Calu3 (cell line): ENCODE results near the gene SPOCK2. TPM values are rescaled to one million over a fixed set of nuclear protein-coding genes. Genes with fewer than 3 reads are reported as not detected.

Experiments used
- BruUV-seq: library from RNA; stranded (reverse); fragments of 400-500 nt; replicated peaks from 2 replicates; lab custom pipeline; 2021; lab: Mats Ljungman, UMichigan
- CTCF ChIA-PET: fragments of 300-600 bp; sonication (Branson Sonifier 250); formaldehyde crosslinking; loops from one replicate; lab custom pipeline; 2022; ENCODE audit warnings: antibody characterized with exemption; lab: Charles Lee
- DNase-seq: peaks from one replicate; pipeline ENCODE4 v3.0.0; 2022
- H3K27ac Mint-ChIP-seq: one replicate; pipeline ENCODE4 v1.8.0; 2022; ENCODE audit warnings: mixed read lengths; ENCODE audit not compliant: unreplicated experiment
- H3K27me3 Mint-ChIP-seq: one replicate; pipeline ENCODE4 v1.8.0; 2022; ENCODE audit warnings: mixed read lengths; ENCODE audit not compliant: unreplicated experiment
- H3K36me3 Mint-ChIP-seq: one replicate; pipeline ENCODE4 v1.8.0; 2022; ENCODE audit warnings: mild to moderate bottlenecking, moderate library complexity, mixed read lengths; ENCODE audit not compliant: insufficient read depth, unreplicated experiment
- H3K4me1 Mint-ChIP-seq: one replicate; pipeline ENCODE4 v1.8.0; 2022; ENCODE audit warnings: mild to moderate bottlenecking, low read depth, mixed read lengths; ENCODE audit not compliant: unreplicated experiment
- H3K4me3 Mint-ChIP-seq: one replicate; pipeline ENCODE4 v1.8.0; 2022; ENCODE audit warnings: mild to moderate bottlenecking, low read depth, moderate library complexity, mixed read lengths; ENCODE audit not compliant: unreplicated experiment
- H3K9me3 Mint-ChIP-seq: one replicate; pipeline ENCODE4 v1.8.0; 2022; ENCODE audit warnings: low read depth, mixed read lengths; ENCODE audit not compliant: unreplicated experiment
- intact Hi-C: fragments of 100-400 bp; cut with micrococcal nuclease; formaldehyde crosslinking; loops from one replicate; pipeline ENCODE4 v1.10.0; 2022; ENCODE audit not compliant: unreplicated experiment
- total RNA-seq: library from RNA; stranded (reverse); gene quantifications from 2 replicates; pipeline ENCODE4 v1.2.3, GENCODE V29; 2022
- TF ChIP-seq, protein P1 (sequence below): fragments of 200-600 bp; IDR thresholded peaks from one replicate; pipeline ENCODE4 v1.8.0; 2022; ENCODE audit warnings: antibody characterized with exemption; ENCODE audit not compliant: unreplicated experiment

The SPOCK2 gene
- total RNA-seq, 1 experiment from 2014 or later, result 162 TPM

DNA sequence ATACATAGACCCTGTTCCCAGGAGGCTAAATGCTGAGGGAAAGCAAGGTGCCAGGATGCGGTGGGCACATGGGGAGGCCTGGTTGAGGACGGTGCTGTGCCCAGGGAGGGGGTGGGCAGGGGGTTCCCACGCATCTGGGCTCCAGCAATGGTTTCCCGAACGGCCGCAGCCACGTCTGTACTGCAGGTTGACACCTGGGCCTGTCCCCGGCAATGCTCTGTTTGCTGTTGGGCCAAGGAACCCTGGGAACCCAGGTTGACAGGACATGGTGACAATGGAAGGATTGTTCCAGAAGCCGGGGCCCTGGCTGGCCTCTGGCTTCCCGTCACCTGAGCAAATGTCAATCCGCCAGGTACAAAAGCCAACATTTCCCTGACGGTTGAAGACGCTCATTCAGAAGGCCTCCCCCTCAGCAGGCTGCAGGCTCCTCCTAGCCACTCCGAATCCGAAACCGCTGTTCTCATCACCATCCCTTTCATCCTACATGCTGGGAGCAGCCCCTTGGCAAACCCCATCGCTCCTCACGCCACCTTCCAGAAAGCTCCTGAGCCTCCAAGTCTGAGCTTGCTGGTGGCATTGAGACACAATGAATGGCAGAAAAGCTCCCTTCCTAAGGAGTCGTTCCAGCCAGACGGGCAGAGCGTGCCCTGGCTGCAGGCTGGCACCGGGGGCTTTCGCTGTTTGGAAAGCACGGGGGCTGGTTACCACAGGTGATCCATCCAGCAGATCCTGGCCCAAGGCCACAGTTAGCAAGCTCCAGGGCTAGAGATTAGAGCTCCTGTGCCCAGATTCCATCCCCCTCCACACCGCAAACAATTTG, 31.2 kb downstream of the SPOCK2 start:
- intact Hi-C loops, result no loop called here
- Mint-ChIP-seq H3K9me3 (no peaks in the 10 kb centered on the region), H3K4me1 (no peaks in the 10 kb centered on the region), H3K27me3 (no peaks in the 10 kb centered on the region), H3K36me3 (peaks cover 13% of the 10 kb centered on the region), H3K4me3 (no peak overlapping the region), H3K27ac (no peak overlapping the region)
- TF ChIP-seq, protein P1, sequence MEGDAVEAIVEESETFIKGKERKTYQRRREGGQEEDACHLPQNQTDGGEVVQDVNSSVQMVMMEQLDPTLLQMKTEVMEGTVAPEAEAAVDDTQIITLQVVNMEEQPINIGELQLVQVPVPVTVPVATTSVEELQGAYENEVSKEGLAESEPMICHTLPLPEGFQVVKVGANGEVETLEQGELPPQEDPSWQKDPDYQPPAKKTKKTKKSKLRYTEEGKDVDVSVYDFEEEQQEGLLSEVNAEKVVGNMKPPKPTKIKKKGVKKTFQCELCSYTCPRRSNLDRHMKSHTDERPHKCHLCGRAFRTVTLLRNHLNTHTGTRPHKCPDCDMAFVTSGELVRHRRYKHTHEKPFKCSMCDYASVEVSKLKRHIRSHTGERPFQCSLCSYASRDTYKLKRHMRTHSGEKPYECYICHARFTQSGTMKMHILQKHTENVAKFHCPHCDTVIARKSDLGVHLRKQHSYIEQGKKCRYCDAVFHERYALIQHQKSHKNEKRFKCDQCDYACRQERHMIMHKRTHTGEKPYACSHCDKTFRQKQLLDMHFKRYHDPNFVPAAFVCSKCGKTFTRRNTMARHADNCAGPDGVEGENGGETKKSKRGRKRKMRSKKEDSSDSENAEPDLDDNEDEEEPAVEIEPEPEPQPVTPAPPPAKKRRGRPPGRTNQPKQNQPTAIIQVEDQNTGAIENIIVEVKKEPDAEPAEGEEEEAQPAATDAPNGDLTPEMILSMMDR, result no peak
- BruUV-seq, result no TSS peak
- DNase-seq, result no peak
- CTCF ChIA-PET, result interaction anchor here (1.3 kb wide), 1 partner anchor 31 kb away, joined by 3 read pairs; the partner anchor contains the start of gene SPOCK2

DNA sequence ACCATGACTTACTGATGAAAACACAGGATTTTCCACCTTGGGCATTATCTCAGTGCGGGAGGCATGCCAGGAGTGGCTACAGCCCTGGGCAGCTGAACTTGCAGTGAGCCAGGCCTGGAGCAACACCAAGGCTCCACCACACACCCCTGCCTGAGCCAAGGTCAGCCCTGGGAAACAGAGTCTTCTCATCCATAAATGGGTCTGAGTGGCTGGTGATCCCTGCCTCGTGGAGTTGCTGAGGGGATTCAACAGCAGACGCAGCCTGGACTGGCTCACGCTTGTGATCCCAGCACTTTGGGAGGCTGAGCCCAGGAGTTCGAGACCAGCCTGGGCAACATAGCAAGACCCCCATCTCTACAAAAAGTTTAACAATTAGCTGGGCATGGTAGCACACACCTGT, 32.2 kb downstream of the SPOCK2 start:
- DNase-seq, result no peak
- Mint-ChIP-seq H3K4me3 (no peak overlapping the region), H3K27ac (no peak overlapping the region), H3K4me1 (no peaks in the 10 kb centered on the region), H3K9me3 (no peaks in the 10 kb centered on the region), H3K36me3 (peaks cover 5% of the 10 kb centered on the region), H3K27me3 (no peaks in the 10 kb centered on the region)
- no TSS peak for BruUV-seq
- intact Hi-C loops, result no loop called here
- CTCF ChIA-PET, result interaction anchor here (1.2 to 1.3 kb wide), 2 partner anchors 32 to 289 kb away, joined by 3 read pairs; partner anchors contain the start of gene SPOCK2
- TF ChIP-seq, protein P1, result no peak

DNA sequence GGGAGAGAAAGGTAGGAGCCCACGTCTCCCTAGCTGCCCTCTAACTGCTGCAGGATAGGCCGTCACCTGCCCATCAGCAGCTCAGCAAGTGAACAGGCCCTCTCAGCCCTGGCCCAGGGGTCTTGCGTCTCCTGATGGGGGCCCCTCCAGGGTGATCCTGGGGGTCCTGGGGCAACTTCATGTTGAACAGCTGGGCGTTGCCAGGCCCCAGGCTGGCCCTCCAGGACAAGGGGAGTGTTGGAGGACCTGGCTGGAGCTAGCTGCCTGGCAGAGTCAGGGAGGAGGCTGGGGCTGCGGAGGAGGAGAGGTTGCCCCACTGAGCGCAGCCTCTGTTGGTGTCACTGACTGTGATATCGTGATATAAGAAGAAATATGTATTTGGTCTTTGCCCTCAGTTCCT, 34.7 kb downstream of the SPOCK2 start:
- intact Hi-C loops, result no loop called here
- no peak overlapping the region for H3K4me3 Mint-ChIP-seq
- no peaks in the 10 kb centered on the region for H3K36me3 Mint-ChIP-seq
- no peaks in the 10 kb centered on the region for H3K27me3 Mint-ChIP-seq
- TF ChIP-seq, protein P1, result no peak
- H3K9me3 Mint-ChIP-seq, result peaks cover 4% of the 10 kb centered on the region
- no peak overlapping the region for H3K27ac Mint-ChIP-seq
- no peaks in the 10 kb centered on the region for H3K4me1 Mint-ChIP-seq
- CTCF ChIA-PET, result interaction anchor here (1.4 kb wide), 1 partner anchor 9 kb away, joined by 3 read pairs; no protein-coding TSS in a partner anchor
- BruUV-seq, result no TSS peak
- no peak for DNase-seq

DNA sequence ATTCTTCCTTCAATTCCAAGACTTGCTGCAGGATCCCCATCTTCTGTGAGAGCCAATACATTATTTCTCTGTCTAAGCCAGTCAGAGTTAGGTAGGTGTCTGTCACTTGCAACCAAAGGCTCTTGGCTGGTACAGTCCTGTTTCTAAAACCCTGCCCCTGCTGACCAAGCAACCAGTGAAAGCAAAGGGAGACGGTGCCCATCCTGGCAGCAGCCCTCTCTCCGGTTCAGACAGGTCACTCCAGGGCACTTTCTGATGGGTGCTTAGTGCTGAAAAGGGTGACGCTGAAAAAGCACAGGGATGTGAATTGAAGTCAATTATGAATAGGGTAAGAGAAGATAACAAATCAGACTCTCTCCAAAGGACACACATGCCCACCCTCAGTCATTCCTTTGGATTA, 37.5 kb downstream of the SPOCK2 start:
- no TSS peak for BruUV-seq
- intact Hi-C loops, result no loop called here
- Mint-ChIP-seq H3K27ac (no peak overlapping the region), H3K27me3 (no peaks in the 10 kb centered on the region), H3K4me3 (no peak overlapping the region), H3K9me3 (peaks cover 4% of the 10 kb centered on the region), H3K4me1 (no peaks in the 10 kb centered on the region), H3K36me3 (no peaks in the 10 kb centered on the region)
- CTCF ChIA-PET, result interaction anchor here (3.6 kb wide), 1 partner anchor 154 kb away, joined by 82 read pairs; no protein-coding TSS in a partner anchor
- TF ChIP-seq, protein P1, result no peak
- no peak for DNase-seq
